OCI-LY7 (cell line): Measurements from ENCODE around the gene ANKRD27.

ENCODE experiments used
- EZH2phosphoT487 ChIP-seq: fragments of 200-600 bp; sonication (generic); IDR thresholded peaks from 2 replicates; pipeline ENCODE4 v1.6.1; 2018; ENCODE audit warnings: low read depth, borderline replicate concordance, mild to moderate bottlenecking, mixed run types, antibody characterized with exemption, low read length, moderate library complexity, mixed read lengths
- TF ChIP-seq, protein P1 (sequence below): fragments of 200-600 bp; sonication (generic); conservative IDR thresholded peaks from 2 replicates; pipeline ENCODE4 v1.5.1; 2014; ENCODE audit warnings: mild to moderate bottlenecking, antibody characterized with exemption, low read length, moderate library complexity, mixed read lengths

DNA sequence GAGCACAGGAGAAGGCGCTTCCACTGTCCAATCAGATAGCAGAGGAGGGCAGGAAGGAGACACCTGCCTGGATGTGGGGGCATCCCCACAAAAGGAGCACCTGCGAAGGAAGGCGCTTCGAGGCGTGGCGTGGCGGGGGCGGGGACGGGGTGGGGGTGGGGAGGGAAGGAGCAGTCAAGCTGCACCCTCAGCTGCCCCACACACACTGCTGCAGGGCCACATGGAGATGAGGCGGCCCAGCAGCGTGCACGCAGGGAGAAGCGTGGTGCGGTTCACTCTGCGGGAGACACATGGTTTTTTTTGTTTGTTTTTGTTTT is 21.4 kb downstream of the ANKRD27 start:
- TF ChIP-seq, protein P1, sequence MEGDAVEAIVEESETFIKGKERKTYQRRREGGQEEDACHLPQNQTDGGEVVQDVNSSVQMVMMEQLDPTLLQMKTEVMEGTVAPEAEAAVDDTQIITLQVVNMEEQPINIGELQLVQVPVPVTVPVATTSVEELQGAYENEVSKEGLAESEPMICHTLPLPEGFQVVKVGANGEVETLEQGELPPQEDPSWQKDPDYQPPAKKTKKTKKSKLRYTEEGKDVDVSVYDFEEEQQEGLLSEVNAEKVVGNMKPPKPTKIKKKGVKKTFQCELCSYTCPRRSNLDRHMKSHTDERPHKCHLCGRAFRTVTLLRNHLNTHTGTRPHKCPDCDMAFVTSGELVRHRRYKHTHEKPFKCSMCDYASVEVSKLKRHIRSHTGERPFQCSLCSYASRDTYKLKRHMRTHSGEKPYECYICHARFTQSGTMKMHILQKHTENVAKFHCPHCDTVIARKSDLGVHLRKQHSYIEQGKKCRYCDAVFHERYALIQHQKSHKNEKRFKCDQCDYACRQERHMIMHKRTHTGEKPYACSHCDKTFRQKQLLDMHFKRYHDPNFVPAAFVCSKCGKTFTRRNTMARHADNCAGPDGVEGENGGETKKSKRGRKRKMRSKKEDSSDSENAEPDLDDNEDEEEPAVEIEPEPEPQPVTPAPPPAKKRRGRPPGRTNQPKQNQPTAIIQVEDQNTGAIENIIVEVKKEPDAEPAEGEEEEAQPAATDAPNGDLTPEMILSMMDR, result no peak
- TF ChIP-seq EZH2phosphoT487, result no peak
